HepG2 (cell line): ENCODE results near the gene PSMB11. TPM values are rescaled to one million over a fixed set of nuclear protein-coding genes. Genes with fewer than 3 reads are reported as not detected.

ENCODE experiments used
- ARNTL ChIP-seq: sonication (generic); formaldehyde crosslinking; IDR thresholded peaks from 2 replicates; pipeline ENCODE4 v1.4.0; 2020; ENCODE audit warnings: mild to moderate bottlenecking, missing genetic modification reagents
- ATF7-NPFF ChIP-seq: sonication (generic); formaldehyde crosslinking; IDR thresholded peaks from 2 replicates; pipeline ENCODE4 v1.8.1; 2023; ENCODE audit warnings: mild to moderate bottlenecking, low read depth, missing genetic modification reagents, moderate library complexity
- ELF1 ChIP-seq: sonication (generic); formaldehyde crosslinking; IDR thresholded peaks from 2 replicates; pipeline ENCODE4 v1.4.0; 2020; ENCODE audit warnings: missing genetic modification reagents
- HNRNPL ChIP-seq: fragments of 200-400 bp; formaldehyde crosslinking; IDR thresholded peaks from 2 replicates; pipeline ENCODE4 v1.6.1; 2017; ENCODE audit warnings: mild to moderate bottlenecking, low read depth, low read length
- MIXL1 ChIP-seq: IDR thresholded peaks from 2 replicates; pipeline ENCODE4 v1.6.1; 2016
- SKI ChIP-seq: fragments of 450-650 bp; IDR thresholded peaks from one replicate; pipeline ENCODE4 v1.6.1; 2018; ENCODE audit warnings: mild to moderate bottlenecking; ENCODE audit not compliant: partially characterized antibody
- TCF7L2 ChIP-seq: IDR thresholded peaks from 2 replicates; pipeline ENCODE4 v1.6.1; 2011; ENCODE audit warnings: mild to moderate bottlenecking, low read depth, low read length, moderate library complexity
- ZNF607 ChIP-seq: sonication (generic); formaldehyde crosslinking; IDR thresholded peaks from 2 replicates; pipeline ENCODE4 v1.5.1; 2020; ENCODE audit warnings: missing genetic modification reagents, mild to moderate bottlenecking, borderline replicate concordance
- ZNF713 ChIP-seq: sonication (generic); formaldehyde crosslinking; IDR thresholded peaks from 2 replicates; pipeline ENCODE4 v1.4.0; 2020; ENCODE audit warnings: mild to moderate bottlenecking, missing genetic modification reagents
- ZNF720 ChIP-seq: sonication (generic); formaldehyde crosslinking; IDR thresholded peaks from 2 replicates; pipeline ENCODE4 v1.4.0; 2020; ENCODE audit warnings: missing genetic modification reagents
- ZNF737 ChIP-seq: sonication (generic); formaldehyde crosslinking; IDR thresholded peaks from 2 replicates; pipeline ENCODE4 v1.5.0; 2020; ENCODE audit warnings: missing genetic modification reagents, mild to moderate bottlenecking, borderline replicate concordance
- ZSCAN9 ChIP-seq: IDR thresholded peaks from 2 replicates; pipeline ENCODE4 v1.6.1; 2016; ENCODE audit warnings: borderline replicate concordance
- polyA plus RNA-seq, 8 experiments: library from polyadenylated mRNA; depleted of rRNA in 3 of 8; stranded (reverse) in 7 of 8; unstranded in 1 of 8; fragments of >200 nt; fragmentation: Illumina TruSeq in 4 of 8; extraction: Trizol in 4 of 8; gene quantifications; 2 replicates each; pipeline versions ENCODE4 v1.2.1 to v1.2.3, GENCODE V29; 2011 to 2016; ENCODE audit warnings: low read depth in 4 of 8, missing spikeins in 1 of 8, mixed read lengths in 1 of 8; ENCODE audit not compliant: insufficient read depth in 1 of 8
- total RNA-seq, 5 experiments: library from RNA; depleted of rRNA; stranded (reverse); fragments of >200 nt; fragmentation: Illumina TruSeq; extraction: Trizol; gene quantifications; 2 replicates each; pipeline ENCODE4 v1.2.3, GENCODE V29; 2016; ENCODE audit warnings: low read depth in 1 of 5
- TF ChIP-seq, protein P1 (sequence below): sonication (generic); formaldehyde crosslinking; IDR thresholded peaks from 2 replicates; pipeline ENCODE4 v1.4.0; 2020; ENCODE audit warnings: missing genetic modification reagents, mild to moderate bottlenecking, borderline replicate concordance
- TF ChIP-seq, protein P2 (sequence below): IDR thresholded peaks from 2 replicates; pipeline ENCODE4 v1.6.1; 2016; ENCODE audit warnings: missing biosample characterization, missing genetic modification reagents, low read depth
- TF ChIP-seq, protein P3 (sequence below): sonication (generic); formaldehyde crosslinking; IDR thresholded peaks from 2 replicates; pipeline ENCODE4 v1.8.0; 2022; ENCODE audit warnings: missing genetic modification reagents, mild to moderate bottlenecking, inconsistent platforms, borderline replicate concordance
- TF ChIP-seq, protein P4 (sequence below): sonication (generic); formaldehyde crosslinking; IDR thresholded peaks from one replicate; pipeline ENCODE4 v1.5.1; 2020; ENCODE audit warnings: mild to moderate bottlenecking, missing genetic modification reagents; ENCODE audit errors: not compliant biosample characterization

PSMB11 gene
- total and polyA plus RNA-seq, 2 of the 13 experiments (the other 11 are each of a cell fraction or from before 2014, with no cell fraction given), result not detected

DNA sequence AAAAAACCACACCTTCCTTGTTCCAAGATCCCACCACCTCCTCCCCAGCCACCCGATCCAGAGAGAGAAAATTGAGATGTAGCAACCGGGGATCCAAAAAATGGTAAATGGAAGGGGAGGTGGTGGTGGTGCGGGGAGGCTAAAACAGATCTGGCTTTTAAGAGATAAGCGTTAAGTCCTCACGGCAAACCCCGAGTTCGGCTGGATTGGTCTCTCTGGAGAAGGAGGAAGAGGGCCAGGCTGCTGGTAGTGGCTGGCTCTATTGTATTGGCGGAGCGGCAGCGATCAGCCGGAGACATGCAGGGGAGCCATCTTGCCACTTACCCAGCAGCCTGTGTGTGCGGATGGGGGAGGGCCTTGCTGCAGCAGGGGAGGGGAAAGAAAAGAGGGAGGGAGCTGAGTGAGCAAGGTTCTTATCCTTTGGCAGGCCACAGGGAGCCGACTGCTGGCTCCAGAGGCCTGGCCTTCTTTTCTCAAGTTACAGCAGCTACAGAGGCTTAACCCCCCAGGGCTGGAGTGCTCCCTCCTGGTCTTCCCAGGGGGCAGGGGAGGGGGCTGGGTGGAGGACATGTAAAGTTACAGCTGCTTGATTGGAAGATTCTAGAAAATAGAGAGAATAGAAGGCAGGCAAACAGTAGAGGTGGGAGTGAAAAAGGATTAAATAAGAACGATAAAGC lies 29.4 kb downstream of the PSMB11 start (continued):
- TF ChIP-seq ZSCAN9 (CRISPR knock-in tag) (peak; percentile 43; the same call in 1 of the 2 replicates), MIXL1 (CRISPR knock-in tag) (peak; percentile 84; the same call in 1 of the 2 replicates), ARNTL (CRISPR knock-in tag) (peak; percentile 54; the same call in 1 of the 2 replicates), ELF1 (peak; percentile 72), ATF7-NPFF (CRISPR knock-in tag) (peak; percentile 81), ZNF737 (CRISPR knock-in tag) (no peak), ZNF720 (CRISPR knock-in tag) (no peak), TCF7L2 (no peak), ZNF607 (CRISPR knock-in tag) (no peak), ZNF713 (CRISPR knock-in tag) (no peak), HNRNPL (0 out of 2 replicates have a peak, but pooled peaks have one; percentile 31), SKI (peak; percentile 32)
- TF ChIP-seq, protein P1, sequence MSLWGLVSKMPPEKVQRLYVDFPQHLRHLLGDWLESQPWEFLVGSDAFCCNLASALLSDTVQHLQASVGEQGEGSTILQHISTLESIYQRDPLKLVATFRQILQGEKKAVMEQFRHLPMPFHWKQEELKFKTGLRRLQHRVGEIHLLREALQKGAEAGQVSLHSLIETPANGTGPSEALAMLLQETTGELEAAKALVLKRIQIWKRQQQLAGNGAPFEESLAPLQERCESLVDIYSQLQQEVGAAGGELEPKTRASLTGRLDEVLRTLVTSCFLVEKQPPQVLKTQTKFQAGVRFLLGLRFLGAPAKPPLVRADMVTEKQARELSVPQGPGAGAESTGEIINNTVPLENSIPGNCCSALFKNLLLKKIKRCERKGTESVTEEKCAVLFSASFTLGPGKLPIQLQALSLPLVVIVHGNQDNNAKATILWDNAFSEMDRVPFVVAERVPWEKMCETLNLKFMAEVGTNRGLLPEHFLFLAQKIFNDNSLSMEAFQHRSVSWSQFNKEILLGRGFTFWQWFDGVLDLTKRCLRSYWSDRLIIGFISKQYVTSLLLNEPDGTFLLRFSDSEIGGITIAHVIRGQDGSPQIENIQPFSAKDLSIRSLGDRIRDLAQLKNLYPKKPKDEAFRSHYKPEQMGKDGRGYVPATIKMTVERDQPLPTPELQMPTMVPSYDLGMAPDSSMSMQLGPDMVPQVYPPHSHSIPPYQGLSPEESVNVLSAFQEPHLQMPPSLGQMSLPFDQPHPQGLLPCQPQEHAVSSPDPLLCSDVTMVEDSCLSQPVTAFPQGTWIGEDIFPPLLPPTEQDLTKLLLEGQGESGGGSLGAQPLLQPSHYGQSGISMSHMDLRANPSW (CRISPR knock-in tag), result no peak
- TF ChIP-seq, protein P2, sequence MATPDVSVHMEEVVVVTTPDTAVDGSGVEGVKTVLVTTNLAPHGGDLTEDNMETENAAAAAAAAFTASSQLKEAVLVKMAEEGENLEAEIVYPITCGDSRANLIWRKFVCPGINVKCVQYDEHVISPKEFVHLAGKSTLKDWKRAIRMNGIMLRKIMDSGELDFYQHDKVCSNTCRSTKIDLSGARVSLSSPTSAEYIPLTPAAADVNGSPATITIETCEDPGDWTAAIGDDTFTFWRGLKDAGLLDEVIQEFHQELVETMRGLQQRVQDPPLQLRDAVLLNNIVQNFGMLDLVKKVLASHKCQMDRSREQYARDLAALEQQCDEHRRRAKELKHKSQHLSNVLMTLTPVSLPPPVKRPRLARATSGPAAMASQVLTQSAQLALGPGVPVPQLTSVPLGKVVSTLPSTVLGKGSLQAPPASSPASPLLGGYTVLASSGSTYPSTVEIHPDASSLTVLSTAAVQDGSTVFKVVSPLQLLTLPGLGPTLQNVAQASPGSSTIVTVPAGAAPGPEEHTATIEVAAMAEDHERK (CRISPR knock-in tag), result no peak
- TF ChIP-seq, protein P3, sequence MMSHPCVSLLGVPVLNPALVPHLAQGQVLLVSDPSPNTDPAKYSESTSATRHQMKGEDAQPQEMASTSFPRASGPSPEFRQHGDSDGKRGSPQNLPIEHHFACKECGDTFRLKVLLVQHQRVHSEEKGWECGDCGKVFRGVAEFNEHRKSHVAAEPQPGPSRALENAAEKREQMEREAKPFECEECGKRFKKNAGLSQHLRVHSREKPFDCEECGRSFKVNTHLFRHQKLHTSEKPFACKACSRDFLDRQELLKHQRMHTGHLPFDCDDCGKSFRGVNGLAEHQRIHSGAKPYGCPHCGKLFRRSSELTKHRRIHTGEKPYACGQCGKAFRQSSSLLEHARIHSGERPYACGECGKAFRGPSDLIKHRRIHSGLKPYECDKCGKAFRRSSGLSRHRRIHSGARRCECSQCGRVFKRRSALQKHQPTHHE (CRISPR knock-in tag), result 0 out of 2 replicates have a peak, but pooled peaks have one; percentile 61
- TF ChIP-seq, protein P4, sequence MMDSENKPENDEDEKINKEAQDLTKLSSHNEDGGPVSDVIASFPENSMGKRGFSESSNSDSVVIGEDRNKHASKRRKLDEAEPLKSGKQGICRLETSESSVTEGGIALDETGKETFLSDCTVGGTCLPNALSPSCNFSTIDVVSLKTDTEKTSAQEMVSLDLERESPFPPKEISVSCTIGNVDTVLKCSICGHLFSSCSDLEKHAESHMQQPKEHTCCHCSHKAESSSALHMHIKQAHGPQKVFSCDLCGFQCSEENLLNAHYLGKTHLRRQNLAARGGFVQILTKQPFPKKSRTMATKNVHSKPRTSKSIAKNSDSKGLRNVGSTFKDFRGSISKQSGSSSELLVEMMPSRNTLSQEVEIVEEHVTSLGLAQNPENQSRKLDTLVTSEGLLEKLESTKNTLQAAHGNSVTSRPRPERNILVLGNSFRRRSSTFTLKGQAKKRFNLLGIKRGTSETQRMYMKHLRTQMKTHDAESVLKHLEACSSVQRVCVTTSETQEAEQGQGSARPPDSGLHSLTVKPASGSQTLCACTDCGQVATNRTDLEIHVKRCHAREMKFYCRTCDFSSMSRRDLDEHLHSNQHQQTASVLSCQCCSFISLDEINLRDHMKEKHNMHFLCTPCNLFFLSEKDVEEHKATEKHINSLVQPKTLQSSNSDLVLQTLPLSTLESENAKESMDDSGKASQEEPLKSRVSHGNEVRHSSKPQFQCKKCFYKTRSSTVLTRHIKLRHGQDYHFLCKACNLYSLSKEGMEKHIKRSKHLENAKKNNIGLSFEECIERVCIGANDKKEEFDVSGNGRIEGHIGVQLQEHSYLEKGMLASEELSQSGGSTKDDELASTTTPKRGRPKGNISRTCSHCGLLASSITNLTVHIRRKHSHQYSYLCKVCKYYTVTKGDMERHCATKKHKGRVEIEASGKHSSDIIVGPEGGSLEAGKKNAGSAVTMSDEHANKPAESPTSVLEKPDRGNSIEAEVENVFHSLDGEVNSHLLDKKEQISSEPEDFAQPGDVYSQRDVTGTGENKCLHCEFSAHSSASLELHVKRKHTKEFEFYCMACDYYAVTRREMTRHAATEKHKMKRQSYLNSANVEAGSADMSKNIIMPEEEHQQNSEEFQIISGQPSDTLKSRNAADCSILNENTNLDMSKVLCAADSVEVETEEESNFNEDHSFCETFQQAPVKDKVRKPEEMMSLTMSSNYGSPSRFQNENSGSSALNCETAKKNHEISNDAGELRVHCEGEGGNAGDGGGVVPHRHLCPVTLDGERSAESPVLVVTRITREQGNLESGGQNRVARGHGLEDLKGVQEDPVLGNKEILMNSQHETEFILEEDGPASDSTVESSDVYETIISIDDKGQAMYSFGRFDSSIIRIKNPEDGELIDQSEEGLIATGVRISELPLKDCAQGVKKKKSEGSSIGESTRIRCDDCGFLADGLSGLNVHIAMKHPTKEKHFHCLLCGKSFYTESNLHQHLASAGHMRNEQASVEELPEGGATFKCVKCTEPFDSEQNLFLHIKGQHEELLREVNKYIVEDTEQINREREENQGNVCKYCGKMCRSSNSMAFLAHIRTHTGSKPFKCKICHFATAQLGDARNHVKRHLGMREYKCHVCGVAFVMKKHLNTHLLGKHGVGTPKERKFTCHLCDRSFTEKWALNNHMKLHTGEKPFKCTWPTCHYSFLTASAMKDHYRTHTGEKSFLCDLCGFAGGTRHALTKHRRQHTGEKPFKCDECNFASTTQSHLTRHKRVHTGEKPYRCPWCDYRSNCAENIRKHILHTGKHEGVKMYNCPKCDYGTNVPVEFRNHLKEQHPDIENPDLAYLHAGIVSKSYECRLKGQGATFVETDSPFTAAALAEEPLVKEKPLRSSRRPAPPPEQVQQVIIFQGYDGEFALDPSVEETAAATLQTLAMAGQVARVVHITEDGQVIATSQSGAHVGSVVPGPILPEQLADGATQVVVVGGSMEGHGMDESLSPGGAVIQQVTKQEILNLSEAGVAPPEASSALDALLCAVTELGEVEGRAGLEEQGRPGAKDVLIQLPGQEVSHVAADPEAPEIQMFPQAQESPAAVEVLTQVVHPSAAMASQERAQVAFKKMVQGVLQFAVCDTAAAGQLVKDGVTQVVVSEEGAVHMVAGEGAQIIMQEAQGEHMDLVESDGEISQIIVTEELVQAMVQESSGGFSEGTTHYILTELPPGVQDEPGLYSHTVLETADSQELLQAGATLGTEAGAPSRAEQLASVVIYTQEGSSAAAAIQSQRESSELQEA (CRISPR knock-in tag), result peak; percentile 78
